Measurements from ENCODE around the gene NSF.

- TF ChIP-seq POLR2AphosphoS5 (IDR thresholded peaks at IDR 0.05), result no peak
- TF ChIP-seq CTCF (IDR thresholded peaks at IDR 0.05), result no peak
- no peak for TF ChIP-seq POLR2A (IDR thresholded peaks at IDR 0.05)
These were observed 140.2 kb downstream of the NSF start for GRCh38 chr17:46730679-46731078.

Measured in transverse colon (tissue), 4 donors.